GDM1 (cell line): ENCODE measurements around the gene KMO.

Experiments used
- DNase-seq: peaks from one replicate; lab custom pipeline; 2025; lab: John Stamatoyannopoulos, UW

KMO gene

GRCh38 chr1:241542199-241542907 lies 10.2 kb downstream of the KMO start:
- no peak for DNase-seq

- no peak for DNase-seq
Measured at GRCh38 chr1:241548008-241548407, 15.8 kb downstream of the KMO start.

- DNase-seq = no peak
Measured at GRCh38 chr1:241550318-241550717, 18.1 kb downstream of the KMO start.

- peak; percentile 79 for DNase-seq
Measured at GRCh38 chr1:241551759-241552638, 19.8 kb downstream of the KMO start.

- DNase-seq = no peak
Measured at GRCh38 chr1:241553886-241554592, 21.9 kb downstream of the KMO start.

- DNase-seq = no peak
Measured at GRCh38 chr1:241555526-241555925, 23.3 kb downstream of the KMO start.

- DNase-seq = no peak
Measured at GRCh38 chr1:241557031-241557430, 24.9 kb downstream of the KMO start.

GRCh38 chr1:241557551-241558193 lies 25.5 kb downstream of the KMO start:
- no peak for DNase-seq

GRCh38 chr1:241560146-241560848 lies 28.1 kb downstream of the KMO start:
- DNase-seq = no peak

- no peak for DNase-seq
Measured at GRCh38 chr1:241560849-241561187, 28.6 kb downstream of the KMO start.

- no peak for DNase-seq
Measured at GRCh38 chr1:241569848-241570247, 37.7 kb downstream of the KMO start.

- DNase-seq = no peak
Measured at GRCh38 chr1:241574154-241574553, 42.0 kb downstream of the KMO start.

GRCh38 chr1:241579434-241579833 lies 47.3 kb downstream of the KMO start:
- no peak for DNase-seq

- no peak for DNase-seq
Measured at GRCh38 chr1:241582921-241583321, 50.7 kb downstream of the KMO start.

GRCh38 chr1:241586905-241587512 lies 54.8 kb downstream of the KMO start:
- no peak for DNase-seq

- no peak for DNase-seq
Measured at GRCh38 chr1:241589521-241589920, 57.3 kb downstream of the KMO start.

GRCh38 chr1:241590719-241591118 lies 58.5 kb downstream of the KMO start:
- DNase-seq = no peak

- DNase-seq = no peak
Measured at GRCh38 chr1:241591317-241591716, 59.1 kb downstream of the KMO start.

- no peak for DNase-seq
Measured at GRCh38 chr1:241591736-241592135, 59.6 kb downstream of the KMO start.

GRCh38 chr1:241592273-241592958 lies 60.2 kb downstream of the KMO start:
- no peak for DNase-seq

- no peak for DNase-seq
Measured at GRCh38 chr1:241593186-241593585, 61.0 kb downstream of the KMO start.
